HepG2 (cell line): ENCODE measurements around the gene NODAL. TPM values are rescaled to one million over a fixed set of nuclear protein-coding genes. Genes with fewer than 3 reads are reported as not detected.

Experiments used
- KDM5A ChIP-seq: fragments of 200-600 bp; sonication (generic); IDR thresholded peaks from 2 replicates; pipeline ENCODE4 v1.7.0; 2018; ENCODE audit warnings: antibody characterized with exemption, mild to moderate bottlenecking, low read length, borderline replicate concordance
- KLF6 ChIP-seq: IDR thresholded peaks from 2 replicates; pipeline ENCODE4 v1.8.0; 2016; ENCODE audit warnings: missing biosample characterization, missing genetic modification reagents
- MAFG ChIP-seq: sonication (generic); formaldehyde crosslinking; IDR thresholded peaks from 2 replicates; pipeline ENCODE4 v1.5.1; 2020; ENCODE audit warnings: mild to moderate bottlenecking, missing genetic modification reagents
- MNT ChIP-seq: fragments of 450-650 bp; IDR thresholded peaks from 2 replicates; pipeline ENCODE4 v1.6.1; 2016
- MTF1 ChIP-seq: sonication (generic); formaldehyde crosslinking; IDR thresholded peaks from 2 replicates; pipeline ENCODE4 v1.5.0; 2020; ENCODE audit warnings: missing genetic modification reagents
- POLR2AphosphoS2 ChIP-seq: IDR thresholded peaks from 2 replicates; pipeline ENCODE4 v1.6.1; 2011; ENCODE audit warnings: low read depth, low read length, improper control_type of control experiment
- RBFOX2 ChIP-seq: fragments of 200-400 bp; formaldehyde crosslinking; IDR thresholded peaks from 2 replicates; pipeline ENCODE4 v1.6.1; 2017; ENCODE audit warnings: low read depth, mild to moderate bottlenecking, low read length
- RBM22 ChIP-seq: fragments of 200-400 bp; formaldehyde crosslinking; optimal IDR thresholded peaks from 2 replicates; pipeline ENCODE3; 2017; ENCODE audit warnings: mild to moderate bottlenecking, low read length, moderate library complexity
- RNF2 ChIP-seq: fragments of 450-650 bp; conservative IDR thresholded peaks from 2 replicates; pipeline ENCODE4 v1.6.1; 2016; ENCODE audit warnings: low read depth
- SCMH1 ChIP-seq: sonication (generic); formaldehyde crosslinking; IDR thresholded peaks from 2 replicates; pipeline ENCODE4 v1.9.0; 2021; ENCODE audit warnings: missing genetic modification reagents, mild to moderate bottlenecking, borderline replicate concordance
- SIX1 ChIP-seq: sonication (generic); formaldehyde crosslinking; IDR thresholded peaks from 2 replicates; pipeline ENCODE4 v1.4.0; 2020; ENCODE audit warnings: missing genetic modification reagents, borderline replicate concordance
- TAF15 ChIP-seq: fragments of 200-400 bp; formaldehyde crosslinking; IDR thresholded peaks from one replicate; pipeline ENCODE4 v1.6.1; 2018; ENCODE audit warnings: mild to moderate bottlenecking, low read depth, low read length; ENCODE audit not compliant: poor library complexity, severe bottlenecking
- TEAD3 ChIP-seq: optimal IDR thresholded peaks from 2 replicates; pipeline ENCODE3; 2016; ENCODE audit warnings: borderline replicate concordance
- TFDP2 ChIP-seq: sonication (generic); formaldehyde crosslinking; IDR thresholded peaks from 2 replicates; pipeline ENCODE4 v1.4.0; 2020; ENCODE audit warnings: missing genetic modification reagents
- ZBTB10 ChIP-seq: sonication (generic); formaldehyde crosslinking; IDR thresholded peaks from 2 replicates; pipeline ENCODE4 v1.4.0; 2020; ENCODE audit warnings: missing genetic modification reagents, borderline replicate concordance
- ZNF138 ChIP-seq: sonication (generic); formaldehyde crosslinking; IDR thresholded peaks from 2 replicates; pipeline ENCODE4 v1.5.0; 2020; ENCODE audit warnings: mild to moderate bottlenecking, low read depth, missing genetic modification reagents
- ZNF567 ChIP-seq: sonication (generic); formaldehyde crosslinking; IDR thresholded peaks from 2 replicates; pipeline ENCODE4 v1.8.1; 2023; ENCODE audit warnings: mild to moderate bottlenecking, missing genetic modification reagents, borderline replicate concordance
- ZNF569 ChIP-seq: sonication (generic); formaldehyde crosslinking; IDR thresholded peaks from 2 replicates; pipeline ENCODE4 v1.5.0; 2020; ENCODE audit warnings: mild to moderate bottlenecking, missing genetic modification reagents, moderate library complexity, borderline replicate concordance
- ZNF574 ChIP-seq: sonication (generic); formaldehyde crosslinking; IDR thresholded peaks from 2 replicates; pipeline ENCODE4 v1.4.0; 2020; ENCODE audit warnings: missing genetic modification reagents
- ZNF850 ChIP-seq: sonication (generic); formaldehyde crosslinking; conservative IDR thresholded peaks from 2 replicates; pipeline ENCODE4 v1.9.0; 2021; ENCODE audit warnings: mild to moderate bottlenecking, missing genetic modification reagents
- polyA plus RNA-seq, 8 experiments: library from polyadenylated mRNA; depleted of rRNA in 3 of 8; stranded (reverse) in 7 of 8; unstranded in 1 of 8; fragments of >200 nt; fragmentation: Illumina TruSeq in 4 of 8; extraction: Trizol in 4 of 8; gene quantifications; 2 replicates each; pipeline versions ENCODE4 v1.2.1 to v1.2.3, GENCODE V29; 2011 to 2016; ENCODE audit warnings: low read depth in 4 of 8, missing spikeins in 1 of 8, mixed read lengths in 1 of 8; ENCODE audit not compliant: insufficient read depth in 1 of 8
- total RNA-seq, 5 experiments: library from RNA; depleted of rRNA; stranded (reverse); fragments of >200 nt; fragmentation: Illumina TruSeq; extraction: Trizol; gene quantifications; 2 replicates each; pipeline ENCODE4 v1.2.3, GENCODE V29; 2016; ENCODE audit warnings: low read depth in 1 of 5

The NODAL gene
- total and polyA plus RNA-seq, 2 of the 13 experiments (the other 11 are each of a cell fraction or from before 2014, with no cell fraction given) = not detected

- peak; percentile 88 for TF ChIP-seq ZNF574 (CRISPR knock-in tag)
- no peak for TF ChIP-seq MNT
- no peak for TF ChIP-seq SCMH1 (CRISPR knock-in tag)
- no peak for TF ChIP-seq RNF2
- no peak for TF ChIP-seq ZBTB10 (CRISPR knock-in tag)
- TF ChIP-seq TEAD3 (CRISPR knock-in tag) = peak; percentile 63
- TF ChIP-seq ZNF850 (CRISPR knock-in tag) = no peak
- no peak for TF ChIP-seq POLR2AphosphoS2
- 0 out of 2 replicates have a peak, but pooled peaks have one; percentile 11 for TF ChIP-seq SIX1 (CRISPR knock-in tag)
- TF ChIP-seq RBFOX2 = peak; percentile 95
- no peak for TF ChIP-seq KDM5A
- no peak for TF ChIP-seq KLF6 (CRISPR knock-in tag)
- TF ChIP-seq TAF15 = no peak
- no peak for TF ChIP-seq ZNF567 (CRISPR knock-in tag)
- TF ChIP-seq MAFG (CRISPR knock-in tag) = no peak
- TF ChIP-seq ZNF569 = no peak
- TF ChIP-seq ZNF138 = no peak
- no peak for TF ChIP-seq MTF1 (CRISPR knock-in tag)
- peak; percentile 96 for TF ChIP-seq TFDP2 (CRISPR knock-in tag)
- TF ChIP-seq RBM22 = no peak
Observed at GRCh38 chr10:70404036-70404786, 37.3 kb downstream of the NODAL start, which contains the start of gene EIF4EBP2 (continued).
